Measurements from ENCODE around the gene CCDC38.

- TF ChIP-seq CTCF (IDR thresholded peaks at IDR 0.05; ENCODE audit: poor library complexity, severe bottlenecking) (peak; percentile 64), RAD21 (conservative IDR thresholded peaks at IDR 0.05) (peak; percentile 42), POLR2AphosphoS5 (IDR thresholded peaks at IDR 0.05) (peak; percentile 98)
Observed at GRCh38 chr12:95858451-95859343, 83.7 kb downstream of the CCDC38 start, which contains the start of gene SNRPF.

All from neural cell (in vitro differentiated cells).